Thyroid gland (tissue), 4 donors: Measurements from ENCODE around the gene CRYBA4. TPM values are rescaled to one million over a fixed set of nuclear protein-coding genes. Genes with fewer than 3 reads are reported as not detected.

Experiments used
- DNase-seq, 2 donors: peaks; one replicate each; pipeline ENCODE4 v3.0.0-alpha.2; 2019
- H3K27ac ChIP-seq, 3 donors: fragments of 200-600 bp; sonication (generic); 1 replicate in 2 of 3; 2 replicates in 1 of 3; pipeline ENCODE4 v1.5.1; 2016 to 2019; ENCODE audit warnings: mild to moderate bottlenecking in 1 of 3, moderate library complexity in 1 of 3
- H3K27me3 ChIP-seq: fragments of 200-600 bp; sonication (generic); one replicate; pipeline ENCODE4 v1.5.1; 2019
- H3K36me3 ChIP-seq, 2 donors: fragments of 200-600 bp; sonication (generic); one replicate each; pipeline ENCODE4 v1.5.1; 2016 to 2019
- H3K4me1 ChIP-seq, 2 donors: fragments of 200-600 bp; sonication (generic); one replicate each; pipeline ENCODE4 v1.5.1; 2017 to 2019
- H3K4me3 ChIP-seq, 3 donors: fragments of 200-600 bp; sonication (generic); replicated peaks in 1 of 3; 1 replicate in 2 of 3; 2 replicates in 1 of 3; pipeline ENCODE4 v1.5.1; 2016; ENCODE audit warnings: mild to moderate bottlenecking in 1 of 3
- H3K9me3 ChIP-seq: fragments of 200-600 bp; sonication (generic); one replicate; pipeline ENCODE4 v1.5.1; 2017
- POLR2A ChIP-seq, 2 donors: fragments of 450-650 bp; IDR thresholded peaks; one replicate each; pipeline ENCODE4 v1.6.1; 2017; ENCODE audit warnings: antibody characterized with exemption in 2 of 2, mild to moderate bottlenecking in 2 of 2, moderate library complexity in 1 of 2
- WGBS, 2 donors: methylation state at CpG; one replicate each; pipeline ENCODE4 v1.1.5; 2017; 5-methylcytosine and 5-hydroxymethylcytosine counted together
- intact Hi-C: fragments of 100-400 bp; cut with DNase I; formaldehyde crosslinking; loops from one replicate; pipeline ENCODE4 v1.15.1; 2023
- total RNA-seq, 4 donors: library from RNA; depleted of rRNA; stranded (reverse); fragments of >200 nt; gene quantifications; one replicate each; pipeline ENCODE4 v1.2.3, GENCODE V29; 2016
- TF ChIP-seq, protein P1 (sequence below), 6 experiments: fragments of 200-600 bp in 3 of 6; fragments of 450-650 bp in 3 of 6; sonication (generic) in 3 of 6; IDR thresholded peaks; one replicate each; pipeline ENCODE4 v1.5.1; 2016 to 2019; ENCODE audit warnings: antibody characterized with exemption in 6 of 6, mild to moderate bottlenecking in 2 of 6, inconsistent platforms in 1 of 6, moderate library complexity in 1 of 6

CRYBA4 gene
- total RNA-seq, 4 donors from 2014 or later, result not detected

DNA sequence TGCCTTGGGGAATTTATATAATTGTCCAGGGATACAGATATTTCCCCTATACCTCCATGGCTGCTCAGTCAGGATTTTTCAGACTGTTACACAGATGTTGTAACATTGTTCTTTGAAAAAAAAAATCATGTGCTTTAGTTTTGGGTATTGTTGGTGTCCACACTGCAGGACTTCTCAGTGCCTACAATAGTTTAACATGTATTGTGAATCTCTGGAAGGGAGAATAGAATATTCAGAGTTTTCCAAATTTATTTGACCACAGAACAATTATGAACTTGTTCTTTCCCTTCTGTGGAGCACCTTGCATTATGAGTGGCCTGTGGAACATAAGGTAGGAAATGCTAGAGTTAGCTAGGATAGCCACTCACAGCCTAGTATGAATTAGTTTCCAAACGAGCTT, 14.5 kb downstream of the CRYBA4 start:
- Histone ChIP-seq H3K4me1 (no peaks in the 10 kb centered on the region), H3K27ac (no peak overlapping the region), H3K36me3 (no peaks in the 10 kb centered on the region), H3K27me3 (no peaks in the 10 kb centered on the region), H3K9me3 (no peaks in the 10 kb centered on the region), H3K4me3 (no peak overlapping the region)
- intact Hi-C loops, result no loop called here
- TF ChIP-seq, protein P1, sequence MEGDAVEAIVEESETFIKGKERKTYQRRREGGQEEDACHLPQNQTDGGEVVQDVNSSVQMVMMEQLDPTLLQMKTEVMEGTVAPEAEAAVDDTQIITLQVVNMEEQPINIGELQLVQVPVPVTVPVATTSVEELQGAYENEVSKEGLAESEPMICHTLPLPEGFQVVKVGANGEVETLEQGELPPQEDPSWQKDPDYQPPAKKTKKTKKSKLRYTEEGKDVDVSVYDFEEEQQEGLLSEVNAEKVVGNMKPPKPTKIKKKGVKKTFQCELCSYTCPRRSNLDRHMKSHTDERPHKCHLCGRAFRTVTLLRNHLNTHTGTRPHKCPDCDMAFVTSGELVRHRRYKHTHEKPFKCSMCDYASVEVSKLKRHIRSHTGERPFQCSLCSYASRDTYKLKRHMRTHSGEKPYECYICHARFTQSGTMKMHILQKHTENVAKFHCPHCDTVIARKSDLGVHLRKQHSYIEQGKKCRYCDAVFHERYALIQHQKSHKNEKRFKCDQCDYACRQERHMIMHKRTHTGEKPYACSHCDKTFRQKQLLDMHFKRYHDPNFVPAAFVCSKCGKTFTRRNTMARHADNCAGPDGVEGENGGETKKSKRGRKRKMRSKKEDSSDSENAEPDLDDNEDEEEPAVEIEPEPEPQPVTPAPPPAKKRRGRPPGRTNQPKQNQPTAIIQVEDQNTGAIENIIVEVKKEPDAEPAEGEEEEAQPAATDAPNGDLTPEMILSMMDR (IDR thresholded peaks at IDR 0.05), result no peak
- TF ChIP-seq POLR2A (IDR thresholded peaks at IDR 0.05), result no peak
- DNase-seq, result no peak
- WGBS, 2 donors, result 41 to 43% methylated on average over 1 of the region's 1 CpG

DNA sequence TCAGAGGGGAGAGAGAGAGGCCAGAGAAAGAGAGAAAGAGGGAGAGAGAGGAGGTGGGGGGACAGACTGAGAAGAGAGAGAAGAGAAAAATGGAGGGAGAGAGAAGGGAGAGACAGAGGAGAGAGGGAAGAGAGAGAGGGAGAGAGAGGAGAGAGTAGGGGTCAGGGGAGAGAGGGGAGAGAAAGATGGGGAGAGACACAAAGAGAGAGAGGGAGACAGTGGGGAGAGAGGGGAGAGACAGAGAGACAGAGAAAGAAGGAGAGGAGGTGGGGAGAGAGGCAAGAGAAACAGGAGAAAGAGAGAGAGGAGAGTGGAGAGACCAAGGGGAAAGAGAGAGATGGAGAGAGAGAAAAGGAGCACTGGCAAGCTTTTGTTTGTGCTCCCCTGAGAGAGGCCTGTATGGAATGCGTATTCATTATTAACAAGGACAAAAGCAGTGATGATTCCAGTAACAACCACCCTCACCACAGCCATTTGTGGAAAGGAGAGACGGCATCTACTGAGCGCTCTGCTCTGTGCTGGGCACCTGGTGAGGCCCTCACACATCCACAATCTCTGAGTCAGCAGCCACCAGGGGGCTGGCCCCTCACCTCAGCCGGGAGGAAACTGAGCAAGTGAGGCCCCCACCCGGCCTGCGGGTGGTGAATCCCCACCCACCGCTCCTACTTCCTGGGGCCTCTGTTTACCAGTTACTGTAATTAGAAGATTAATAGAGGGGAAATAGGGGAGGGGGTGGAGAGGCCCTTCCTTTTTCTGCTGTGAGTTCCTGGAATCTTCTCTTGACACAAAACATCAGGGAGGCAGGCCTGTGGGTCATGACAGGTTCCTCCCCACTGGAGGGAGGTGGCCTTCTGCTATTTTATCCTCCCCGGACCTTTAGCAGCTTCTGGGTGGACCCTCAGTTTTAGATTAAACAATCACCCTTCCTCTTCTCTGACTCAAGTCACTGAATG, 21.0 kb downstream of the CRYBA4 start:
- Histone ChIP-seq H3K9me3 (no peaks in the 10 kb centered on the region), H3K36me3 (no peaks in the 10 kb centered on the region), H3K4me1 (peaks cover 4 to 5% of the 10 kb centered on the region in 2 donors), H3K27ac (no peak overlapping the region), H3K4me3 (no peak overlapping the region), H3K27me3 (no peaks in the 10 kb centered on the region)
- peak in 1 of 2 donors; percentile 4 for DNase-seq
- 60 to 67% methylated on average over 8 of the region's 8 CpGs for WGBS, 2 donors
- intact Hi-C loops, result no loop called here
- no peak for TF ChIP-seq POLR2A (IDR thresholded peaks at IDR 0.05)
- TF ChIP-seq, protein P1 (IDR thresholded peaks at IDR 0.05), result no peak

DNA sequence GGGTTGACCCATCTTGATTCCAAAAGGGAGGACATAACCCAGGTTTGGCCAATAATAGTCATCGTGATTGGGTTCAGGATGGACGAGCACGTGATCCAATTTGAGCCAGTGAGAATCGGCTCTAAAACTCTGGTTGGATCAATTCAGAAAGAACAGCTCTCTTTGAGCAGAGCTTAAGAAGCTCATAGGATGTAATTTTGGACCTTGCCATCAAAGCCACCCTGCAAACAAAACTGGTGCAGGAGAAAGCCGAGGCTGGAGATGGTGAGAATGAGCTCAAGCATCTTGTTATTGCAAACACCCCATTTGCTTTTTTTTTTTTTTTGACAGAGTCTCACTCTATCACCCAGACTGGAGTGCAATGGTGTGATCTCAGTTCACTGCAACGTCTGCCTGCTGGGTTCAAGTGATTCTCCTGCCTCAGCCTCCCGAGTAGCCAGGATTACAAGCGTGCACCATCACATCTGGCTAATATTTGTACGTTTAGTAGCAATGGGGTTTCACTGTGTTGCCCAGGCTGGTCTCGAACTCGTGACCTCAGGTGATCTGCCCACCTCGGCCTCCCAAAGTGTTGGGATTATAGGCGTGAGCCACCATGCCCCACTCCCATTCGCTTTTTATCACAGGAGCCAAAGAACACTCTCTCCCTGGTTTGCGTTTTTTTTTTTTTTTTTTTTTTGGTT, 21.8 kb downstream of the CRYBA4 start:
- Histone ChIP-seq H3K4me1 (peaks cover 4 to 5% of the 10 kb centered on the region in 2 donors), H3K9me3 (no peaks in the 10 kb centered on the region), H3K4me3 (no peak overlapping the region), H3K27me3 (no peaks in the 10 kb centered on the region), H3K27ac (no peak overlapping the region), H3K36me3 (no peaks in the 10 kb centered on the region)
- intact Hi-C loops, result no loop called here
- WGBS, 2 donors, result 86 to 88% methylated on average over 15 of the region's 15 CpGs
- TF ChIP-seq, protein P1 (IDR thresholded peaks at IDR 0.05), result no peak
- TF ChIP-seq POLR2A (IDR thresholded peaks at IDR 0.05), result no peak
- DNase-seq, result no peak

DNA sequence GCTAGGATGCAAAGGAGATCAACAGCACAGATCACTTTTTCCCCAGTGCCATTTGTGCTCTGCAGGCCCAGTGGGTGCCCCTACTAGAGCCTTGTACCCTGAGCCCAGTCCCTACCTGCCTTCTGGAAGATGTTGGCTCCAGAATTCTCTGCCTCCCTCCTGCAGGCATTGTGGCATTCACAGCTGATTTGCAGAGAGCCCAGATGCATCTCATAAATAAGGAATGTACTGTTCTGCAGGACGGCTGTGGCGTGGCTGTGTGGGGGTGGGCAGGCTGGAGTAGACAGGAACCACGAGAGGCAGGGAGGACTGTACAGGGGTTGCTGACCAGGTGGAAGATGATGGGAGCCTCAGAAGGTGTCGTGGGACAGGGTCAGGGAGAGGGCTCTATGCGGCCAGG, 24.4 kb downstream of the CRYBA4 start:
- 65 to 77% methylated on average over 5 of the region's 5 CpGs for WGBS, 2 donors
- TF ChIP-seq, protein P1 (IDR thresholded peaks at IDR 0.05), result no peak
- TF ChIP-seq POLR2A (IDR thresholded peaks at IDR 0.05), result no peak
- Histone ChIP-seq H3K36me3 (no peaks in the 10 kb centered on the region), H3K4me3 (no peak overlapping the region), H3K9me3 (no peaks in the 10 kb centered on the region), H3K4me1 (peaks cover 4 to 5% of the 10 kb centered on the region in 2 donors), H3K27me3 (no peaks in the 10 kb centered on the region), H3K27ac (no peak overlapping the region)
- no peak for DNase-seq
- intact Hi-C loops, result no loop called here
